ENCODE data around the gene PPP1R3E. TPM values are rescaled to one million over a fixed set of nuclear protein-coding genes. Genes with fewer than 3 reads are reported as not detected.

The PPP1R3E gene
- 8.4 and 8.9 TPM in 2 replicates for total RNA-seq
- long read RNA-seq, partial matches to known transcripts, result 0 of 1 reads
- long read RNA-seq, other reads (novel, unspliced or antisense), result 1 of 1 reads

- H3K4me1 Mint-ChIP-seq (ENCODE audit: low read depth), result peaks cover 23% of the 10 kb centered on the region
- peak; percentile 57 for DNase-seq (ENCODE audit: low spot score, unreplicated experiment)
- H3K4me3 Mint-ChIP-seq (ENCODE audit: low read depth), result peak within 1 kb of the TSS; percentile 92
- peak within 1 kb of the TSS; percentile 94 for H3K27ac Mint-ChIP-seq
- TF ChIP-seq CTCF (IDR thresholded peaks at IDR 0.05; ENCODE audit: unreplicated experiment), result no peak
- no peaks in the 10 kb centered on the region for H3K36me3 Mint-ChIP-seq (ENCODE audit: insufficient read depth)
- no peaks in the 10 kb centered on the region for H3K27me3 Mint-ChIP-seq
- no peaks in the 10 kb centered on the region for H3K9me3 Mint-ChIP-seq (ENCODE audit: low read depth)
These were observed at the start of gene PPP1R3E for GRCh38 chr14:23302290-23303225. Gene PPP1R3E (minus strand): TSS chr14:23302859. CDS start chr14:23302576, 283 bp downstream.

- peak; percentile 46 for TF ChIP-seq CTCF (IDR thresholded peaks at IDR 0.05; ENCODE audit: unreplicated experiment)
- no peak for DNase-seq (ENCODE audit: low spot score, unreplicated experiment)
- Mint-ChIP-seq H3K4me3 (ENCODE audit: low read depth) (peak overlapping the region; percentile 70), H3K9me3 (ENCODE audit: low read depth) (peaks cover 11% of the 10 kb centered on the region), H3K27me3 (peaks cover 34% of the 10 kb centered on the region), H3K4me1 (ENCODE audit: low read depth) (peaks cover 8% of the 10 kb centered on the region), H3K36me3 (ENCODE audit: insufficient read depth) (peaks cover 10% of the 10 kb centered on the region), H3K27ac (no peak overlapping the region)
These were observed 49.2 kb upstream of the PPP1R3E start for GRCh38 chr14:23351681-23352505.

DNA sequence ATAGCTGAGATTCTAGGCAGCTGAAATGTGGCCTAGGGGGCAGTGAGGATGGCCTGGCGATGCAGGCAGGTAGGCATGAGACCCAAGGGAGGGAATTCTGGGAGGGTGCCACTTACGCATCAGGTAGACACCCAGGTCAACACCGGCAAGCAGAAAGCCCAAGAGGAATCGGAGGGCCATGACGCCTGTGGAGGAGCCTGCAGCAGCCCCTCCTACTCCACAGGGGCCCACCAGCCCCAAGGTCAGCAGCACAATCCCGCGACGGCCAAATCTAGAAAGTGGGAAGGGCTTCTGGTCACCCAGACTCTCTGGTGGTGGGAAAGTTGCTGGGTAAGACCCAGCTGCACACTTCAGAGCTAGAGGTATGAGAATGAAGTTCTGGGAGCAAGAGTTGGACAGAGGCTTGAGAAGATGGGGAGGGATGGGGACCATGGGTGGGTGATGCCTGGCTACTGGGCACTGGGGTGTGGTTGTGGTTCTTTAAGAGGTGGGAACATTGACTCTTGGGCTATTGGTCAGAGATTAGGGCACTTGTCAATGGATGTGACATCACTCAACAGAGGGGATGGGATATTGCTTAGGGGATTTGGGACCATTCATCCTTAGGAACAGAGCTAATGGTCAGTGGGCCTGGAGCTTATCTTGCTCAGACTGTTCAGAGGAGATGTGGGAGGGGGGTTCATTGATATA lies 46.6 kb upstream of the PPP1R3E start:
- Mint-ChIP-seq H3K27ac (no peak overlapping the region), H3K27me3 (peaks cover 26% of the 10 kb centered on the region), H3K4me1 (ENCODE audit: low read depth) (peaks cover 15% of the 10 kb centered on the region), H3K36me3 (ENCODE audit: insufficient read depth) (peaks cover 8% of the 10 kb centered on the region), H3K9me3 (ENCODE audit: low read depth) (peaks cover 11% of the 10 kb centered on the region), H3K4me3 (ENCODE audit: low read depth) (no peak overlapping the region)
- no peak for DNase-seq (ENCODE audit: low spot score, unreplicated experiment)
- TF ChIP-seq CTCF (IDR thresholded peaks at IDR 0.05; ENCODE audit: unreplicated experiment), result no peak

DNA sequence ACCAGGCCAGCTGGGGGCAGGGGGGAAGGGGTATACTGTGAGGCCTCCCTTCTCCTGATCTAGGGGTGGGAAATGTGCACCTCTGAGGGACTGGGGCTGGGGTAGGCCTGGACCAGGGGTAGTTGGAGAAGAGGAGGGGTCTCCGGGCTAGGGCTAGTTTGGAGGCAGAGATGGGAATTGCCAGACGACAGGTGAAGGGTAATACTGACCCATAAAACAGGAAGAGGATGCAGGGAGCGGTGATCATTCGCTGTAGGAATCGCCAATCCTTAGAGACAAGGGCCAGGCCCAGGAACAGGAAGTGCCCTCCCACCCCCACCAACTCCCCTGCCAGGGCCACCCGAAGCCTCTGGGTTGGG lies 45.6 kb upstream of the PPP1R3E start:
- peaks cover 11% of the 10 kb centered on the region for H3K9me3 Mint-ChIP-seq (ENCODE audit: low read depth)
- no peak overlapping the region for H3K4me3 Mint-ChIP-seq (ENCODE audit: low read depth)
- H3K27me3 Mint-ChIP-seq, result peaks cover 15% of the 10 kb centered on the region
- TF ChIP-seq CTCF (IDR thresholded peaks at IDR 0.05; ENCODE audit: unreplicated experiment), result no peak
- peaks cover 15% of the 10 kb centered on the region for H3K4me1 Mint-ChIP-seq (ENCODE audit: low read depth)
- peaks cover 8% of the 10 kb centered on the region for H3K36me3 Mint-ChIP-seq (ENCODE audit: insufficient read depth)
- H3K27ac Mint-ChIP-seq, result no peak overlapping the region
- DNase-seq (ENCODE audit: low spot score, unreplicated experiment), result no peak
